RWPE2 (cell line): Measurements from ENCODE around the gene TEKTIP1.

Experiments
- ATAC-seq: fragments of 200-7000 bp; cut with Tn5 transposase; 3 replicates; pipeline ENCODE4 v1.9.1; 2021; ENCODE audit warnings: low read depth
- DNase-seq: peaks from one replicate; pipeline ENCODE4 v3.0.0-alpha.2; 2020; ENCODE audit warnings: low spot score
- H3K27ac ChIP-seq: fragments of 450-650 bp; 2 replicates; pipeline ENCODE4 v1.5.1; 2017; ENCODE audit warnings: mild to moderate bottlenecking; ENCODE audit not compliant: poor library complexity, severe bottlenecking
- H3K27me3 ChIP-seq: fragments of 250-450 bp; sonication (Bioruptor Pico); 2 replicates; pipeline ENCODE4 v1.5.1; 2021; ENCODE audit warnings: mild to moderate bottlenecking, moderate library complexity; ENCODE audit not compliant: insufficient read depth, poor library complexity, severe bottlenecking
- H3K36me3 ChIP-seq: fragments of 250-450 bp; sonication (Bioruptor Pico); 2 replicates; pipeline ENCODE4 v1.5.1; 2020; ENCODE audit warnings: low read depth, mild to moderate bottlenecking, moderate library complexity
- H3K4me1 ChIP-seq: fragments of 250-450 bp; sonication (Bioruptor Pico); 2 replicates; pipeline ENCODE4 v1.5.1; 2021; ENCODE audit warnings: mild to moderate bottlenecking, moderate library complexity; ENCODE audit not compliant: insufficient read depth, poor library complexity, severe bottlenecking
- H3K4me3 ChIP-seq: fragments of 250-450 bp; sonication (Bioruptor Pico); 2 replicates; pipeline ENCODE4 v1.5.1; 2021; ENCODE audit warnings: mild to moderate bottlenecking, moderate library complexity; ENCODE audit not compliant: severe bottlenecking
- H3K9me3 ChIP-seq: fragments of 250-450 bp; sonication (Bioruptor Pico); 2 replicates; pipeline ENCODE4 v1.5.1; 2021; ENCODE audit warnings: mild to moderate bottlenecking, moderate library complexity; ENCODE audit not compliant: severe bottlenecking
- CTCF ChIP-seq: fragments of 450-650 bp; IDR thresholded peaks from one replicate; pipeline ENCODE4 v1.5.1; 2017; ENCODE audit warnings: mild to moderate bottlenecking, moderate library complexity; ENCODE audit not compliant: poor library complexity, severe bottlenecking

Gene TEKTIP1

GRCh38 chr19:3550947-3551791 is 12.2 kb downstream of the TEKTIP1 start:
- Histone ChIP-seq H3K9me3 (no peaks in the 10 kb centered on the region), H3K4me3 (no peak overlapping the region), H3K27ac (no peak overlapping the region), H3K36me3 (peaks cover 16% of the 10 kb centered on the region; the same call in 1 of the 2 replicates), H3K27me3 (no peaks in the 10 kb centered on the region), H3K4me1 (no peaks in the 10 kb centered on the region)
- no peak for TF ChIP-seq CTCF
- no peak for ATAC-seq
- DNase-seq = no peak

GRCh38 chr19:3551792-3552095 is 12.8 kb downstream of the TEKTIP1 start:
- DNase-seq = no peak
- ATAC-seq = no peak
- Histone ChIP-seq H3K9me3 (no peaks in the 10 kb centered on the region), H3K4me3 (no peak overlapping the region), H3K4me1 (no peaks in the 10 kb centered on the region), H3K36me3 (peaks cover 16% of the 10 kb centered on the region; the same call in 1 of the 2 replicates), H3K27ac (no peak overlapping the region), H3K27me3 (no peaks in the 10 kb centered on the region)
- TF ChIP-seq CTCF = no peak

- no peak for TF ChIP-seq CTCF
- H3K9me3 ChIP-seq = no peaks in the 10 kb centered on the region
- peaks cover 4% of the 10 kb centered on the region; the same call in 1 of the 2 replicates for H3K36me3 ChIP-seq
- no peak for DNase-seq
- no peaks in the 10 kb centered on the region for H3K27me3 ChIP-seq
- no peak overlapping the region for H3K27ac ChIP-seq
- ATAC-seq = no peak
- peaks cover 4% of the 10 kb centered on the region for H3K4me1 ChIP-seq
- no peak overlapping the region for H3K4me3 ChIP-seq
Observed at GRCh38 chr19:3554254-3555083, 15.5 kb downstream of the TEKTIP1 start.

- ATAC-seq = no peak
- H3K27ac ChIP-seq = no peak overlapping the region
Observed at GRCh38 chr19:3555653-3556422, 16.9 kb downstream of the TEKTIP1 start.

More at GRCh38 chr19:3555653-3556422, 16.9 kb downstream of the TEKTIP1 start:
- no peaks in the 10 kb centered on the region for H3K9me3 ChIP-seq
- TF ChIP-seq CTCF = no peak
- H3K4me1 ChIP-seq = peaks cover 4% of the 10 kb centered on the region
- DNase-seq = no peak
- H3K36me3 ChIP-seq = peaks cover 3% of the 10 kb centered on the region; the same call in 1 of the 2 replicates
- no peaks in the 10 kb centered on the region for H3K27me3 ChIP-seq
- H3K4me3 ChIP-seq = peak overlapping the region; percentile 78
